Urothelium cell line (cell line): ENCODE results near the gene MEF2C.

Experiments
- DNase-seq: peaks from one replicate; pipeline ENCODE4 v3.0.0; 2011; ENCODE audit warnings: low spot score, mixed read lengths
- FAIRE-seq: peaks from 2 replicates; lab custom pipeline; 2011; peaks lifted over from hg19 to GRCh38; lab: Jason Lieb, UNC

Gene MEF2C

DNA sequence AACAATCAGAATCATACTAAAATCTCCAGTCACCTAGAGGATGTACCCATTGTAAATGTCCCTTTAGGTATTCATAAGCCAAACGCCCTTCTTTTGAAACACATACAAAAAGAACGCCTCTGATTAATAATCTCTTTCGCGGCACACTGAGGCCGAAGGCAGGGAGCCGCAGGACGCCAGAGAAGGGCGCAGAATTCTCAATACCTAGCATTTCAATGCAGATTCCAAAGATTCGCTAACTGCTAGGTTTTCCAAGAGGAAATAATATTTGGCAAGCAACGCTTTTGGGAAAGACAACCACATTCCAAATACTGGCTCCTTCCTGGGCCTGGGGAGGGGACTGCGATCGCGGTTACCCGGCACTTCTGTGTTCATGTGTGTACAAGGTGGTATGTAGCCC is 203.3 kb downstream of the MEF2C start:
- no peak for DNase-seq
- no peak for FAIRE-seq

DNA sequence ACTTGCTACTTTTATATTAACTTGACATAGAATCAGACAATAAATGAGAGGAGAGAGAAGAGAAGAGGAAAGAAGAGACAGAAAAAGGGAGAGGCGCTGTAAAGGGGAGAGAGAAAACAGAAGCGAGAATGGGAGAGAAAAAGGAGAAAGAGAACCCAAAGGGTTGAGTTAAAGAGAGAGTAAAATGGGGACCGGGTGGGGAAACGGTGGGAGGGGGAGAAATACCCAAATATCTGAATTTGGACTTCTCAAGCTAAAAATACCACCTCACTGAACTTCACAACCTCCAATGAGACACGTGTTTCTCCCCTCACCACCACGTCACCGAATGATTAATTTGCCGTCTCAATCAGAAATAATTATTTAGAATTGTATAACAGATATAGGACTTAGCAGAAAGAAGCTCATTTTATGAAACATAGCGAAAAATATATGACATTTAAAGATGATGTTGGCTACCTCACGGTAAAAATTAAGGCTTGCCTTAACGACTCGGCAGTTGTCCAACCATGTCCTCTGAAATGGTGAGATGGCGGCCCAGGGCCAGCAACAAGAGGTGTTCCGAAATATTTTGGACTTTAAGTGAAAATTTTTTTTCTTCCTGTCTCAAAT is 204.1 kb downstream of the MEF2C start:
- no peak for FAIRE-seq
- DNase-seq, result no peak

DNA sequence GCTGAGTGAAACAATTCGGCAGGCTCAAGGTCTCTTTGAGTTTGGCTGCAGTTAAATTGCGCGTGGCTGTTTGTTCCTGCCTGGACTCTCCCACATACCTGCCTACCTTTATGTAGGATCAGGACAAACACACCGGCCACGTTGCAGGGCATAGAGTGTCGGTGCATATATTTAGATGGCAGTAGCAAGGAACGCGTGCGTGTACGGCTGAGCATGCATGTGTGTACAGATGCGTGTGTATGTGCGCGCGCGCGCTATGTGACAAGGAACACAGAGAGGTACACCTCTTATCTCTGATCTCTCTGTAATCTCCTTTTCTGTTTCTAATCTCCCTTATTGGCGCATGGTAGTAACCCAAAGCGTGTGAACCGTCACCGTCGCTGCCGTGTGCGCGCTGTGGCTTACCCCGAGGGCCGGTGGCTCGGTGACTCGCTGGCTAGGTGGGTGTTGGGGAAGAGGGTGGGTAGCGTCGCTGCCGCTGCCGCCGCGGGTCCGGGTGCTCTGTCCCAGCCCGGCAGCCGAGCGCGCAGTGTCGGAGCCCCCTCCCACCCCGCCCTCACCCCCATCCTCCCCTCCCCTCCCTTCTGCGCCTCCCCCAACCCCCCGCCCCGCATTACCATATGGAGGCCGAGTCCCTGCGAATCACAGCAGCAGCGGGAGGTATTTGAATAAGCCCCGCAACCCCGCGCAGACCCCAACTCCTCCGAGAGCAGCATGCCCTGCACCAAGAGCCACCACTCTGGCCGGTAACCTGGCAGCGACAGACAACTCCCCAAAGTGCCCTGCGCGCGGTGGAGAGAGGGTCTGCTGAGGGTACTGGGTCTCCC is 204.8 kb downstream of the MEF2C start:
- DNase-seq (no peak), FAIRE-seq (no peak)

DNA sequence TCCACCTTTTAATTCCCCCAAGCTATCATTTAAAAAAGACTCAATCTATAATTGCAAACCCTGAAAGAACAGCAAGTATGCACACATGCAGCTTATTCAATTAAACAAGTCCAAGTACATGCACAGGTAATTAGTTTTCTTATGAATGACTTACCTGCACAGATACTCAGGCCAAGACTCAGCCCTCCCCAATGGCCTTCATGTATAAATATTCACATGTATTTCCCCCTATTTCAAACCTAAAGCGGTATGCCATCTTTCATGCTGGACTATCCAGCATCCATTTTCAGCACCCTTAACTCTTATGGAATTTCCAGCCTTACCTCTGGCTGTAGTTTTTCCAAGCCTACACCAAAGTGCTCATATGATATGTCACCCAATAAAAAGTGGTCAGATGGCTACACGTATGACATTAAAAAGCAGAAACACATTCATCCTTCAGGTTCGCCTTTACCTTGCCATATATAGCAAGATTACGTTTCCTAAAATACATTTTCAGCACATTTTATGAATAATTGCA is 205.5 kb downstream of the MEF2C start:
- no peak for DNase-seq
- no peak for FAIRE-seq

DNA sequence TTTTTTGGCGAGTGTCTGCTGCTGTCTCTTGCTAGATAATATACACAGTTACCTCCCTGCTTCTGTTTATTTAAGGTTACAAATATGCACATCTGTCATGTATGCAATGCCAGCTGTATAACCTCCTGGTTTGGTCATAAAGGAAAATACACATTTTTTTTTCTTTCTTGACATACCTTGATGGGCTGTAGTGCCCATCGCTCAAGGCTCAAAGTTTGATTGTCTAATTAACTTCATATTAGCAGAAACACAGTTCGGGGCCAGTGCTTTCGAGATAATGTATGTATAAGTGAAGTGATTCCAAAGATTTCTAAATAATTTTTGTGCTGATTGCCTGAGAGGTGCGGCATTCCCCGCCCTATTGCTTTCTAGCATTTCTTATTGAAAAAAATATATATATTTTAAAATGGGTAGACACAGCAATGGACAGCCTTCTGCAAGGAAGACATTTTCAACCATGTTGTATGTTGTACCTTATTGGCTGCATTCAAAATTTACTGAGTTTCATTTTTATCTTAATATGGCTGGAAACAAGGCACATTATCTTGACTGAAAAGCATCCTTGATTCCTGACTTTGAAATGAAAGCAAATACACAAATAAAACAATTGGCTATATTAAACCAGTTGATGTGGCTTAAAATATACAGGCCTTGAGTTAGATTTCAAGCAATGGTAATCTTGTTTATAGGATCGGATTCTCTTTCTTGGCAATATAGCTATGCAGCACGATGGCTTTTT is 206.2 kb downstream of the MEF2C start:
- DNase-seq (no peak), FAIRE-seq (no peak)

DNA sequence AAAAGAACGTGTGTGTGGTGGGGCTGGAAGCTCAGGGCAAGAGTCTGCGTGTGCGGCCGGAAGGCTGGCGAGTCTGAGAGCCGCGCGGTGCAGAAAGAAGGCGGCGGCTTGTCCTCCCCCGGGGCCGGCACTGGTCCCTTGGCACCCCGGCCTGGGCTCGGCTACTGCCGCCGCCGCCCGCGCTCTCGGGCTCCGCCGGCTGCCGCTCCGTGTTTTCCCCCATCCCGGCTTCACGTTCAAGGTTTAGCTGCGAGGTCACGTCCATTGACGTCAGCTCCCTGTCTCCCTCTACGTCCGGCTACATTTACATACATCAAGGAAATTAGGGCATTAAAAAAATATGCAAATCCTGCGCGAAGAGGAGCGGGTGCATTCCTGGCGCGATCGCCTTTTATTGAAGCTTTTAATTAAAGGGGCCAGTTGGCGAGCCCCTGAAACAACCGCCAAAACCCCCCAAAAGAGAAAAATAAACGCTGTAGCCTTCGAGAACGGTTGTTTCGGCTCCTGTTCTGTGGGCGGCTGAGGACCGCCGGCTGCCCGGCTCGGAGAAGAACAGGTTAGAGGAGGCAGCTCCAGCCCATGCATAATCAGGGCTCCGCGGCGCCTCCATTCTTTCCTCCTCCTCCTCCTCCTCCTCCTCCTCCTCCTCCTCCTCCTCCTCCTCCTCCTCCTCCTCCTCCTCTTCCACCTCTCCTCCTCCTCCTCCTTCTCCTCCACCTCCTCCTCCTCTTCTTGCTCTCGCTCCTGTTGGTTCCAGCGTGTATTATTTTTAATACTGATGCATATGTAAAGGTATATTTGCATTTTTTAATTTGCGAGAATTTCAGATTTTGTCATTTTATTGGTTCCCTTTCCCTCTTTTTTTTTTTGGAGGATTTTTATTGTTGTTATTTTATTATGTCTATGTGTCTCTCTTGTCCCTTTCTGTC is 207.0 kb downstream of the MEF2C start:
- FAIRE-seq (no peak), DNase-seq (peak; percentile 29)

DNA sequence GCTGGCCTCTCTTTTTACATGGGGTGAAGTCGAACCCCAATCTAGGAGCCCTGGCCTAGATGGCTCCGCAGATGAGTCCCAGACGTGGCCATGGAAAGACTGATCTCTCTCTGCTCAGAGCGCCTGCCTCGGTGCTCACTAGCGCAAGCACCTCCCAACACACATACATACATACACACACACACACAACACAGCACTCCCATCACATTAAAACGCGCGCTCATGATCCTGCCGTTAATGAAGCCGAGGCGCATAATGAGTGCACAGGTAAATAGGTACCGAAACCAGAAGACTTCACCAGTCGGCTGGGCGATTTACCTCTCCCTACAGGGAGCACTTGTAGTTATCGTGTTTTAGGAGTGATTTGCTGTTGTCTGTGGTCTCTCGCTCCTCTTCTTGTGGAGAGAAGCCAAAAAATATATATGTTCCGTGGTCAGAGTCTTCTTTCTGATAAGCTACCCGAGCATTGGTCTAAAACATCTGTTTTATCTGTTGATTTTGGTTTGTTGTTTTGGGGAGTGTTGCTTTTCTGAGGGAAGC is 207.7 kb downstream of the MEF2C start:
- FAIRE-seq, result no peak
- no peak for DNase-seq

DNA sequence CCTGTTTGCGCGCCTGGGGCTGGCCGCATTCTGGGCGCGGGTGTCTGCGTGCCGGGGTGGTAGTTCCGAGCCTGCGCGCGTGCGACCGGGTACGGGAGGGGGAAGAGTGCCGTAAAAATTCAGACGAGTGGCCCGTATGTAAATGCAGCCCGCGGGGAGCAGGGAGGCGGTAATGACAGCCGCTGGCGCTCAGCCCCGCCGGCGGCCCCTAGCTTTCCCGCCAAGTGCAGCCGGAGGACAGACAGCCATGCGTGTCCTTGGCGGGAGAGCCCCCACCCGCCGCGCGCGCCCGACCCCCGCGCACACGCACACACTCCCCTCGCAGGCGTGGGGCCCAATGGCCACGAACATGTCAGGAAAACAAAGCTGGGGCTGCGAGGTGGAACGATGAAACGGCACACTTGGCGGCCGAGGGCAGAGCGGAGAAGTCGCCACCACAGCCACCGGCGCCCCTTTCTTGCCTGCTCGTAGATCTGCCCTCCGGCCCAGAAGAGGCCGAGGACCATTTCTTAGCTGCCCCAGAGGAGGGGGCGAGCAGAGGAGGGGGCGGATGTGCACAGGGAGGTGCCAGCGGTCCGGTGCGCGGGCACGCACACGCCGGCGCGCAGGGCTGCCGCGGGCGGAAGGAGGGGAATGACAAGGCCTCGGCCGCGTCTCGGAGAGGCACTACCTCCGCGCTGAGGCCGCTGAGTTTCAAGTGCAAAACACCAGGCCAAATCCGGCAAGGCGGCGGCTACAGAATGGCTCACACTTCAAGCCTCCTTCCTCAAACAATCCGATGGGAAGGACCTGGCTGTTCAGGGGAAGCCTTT is 208.4 kb downstream of the MEF2C start:
- peak; percentile 46 for DNase-seq

DNA sequence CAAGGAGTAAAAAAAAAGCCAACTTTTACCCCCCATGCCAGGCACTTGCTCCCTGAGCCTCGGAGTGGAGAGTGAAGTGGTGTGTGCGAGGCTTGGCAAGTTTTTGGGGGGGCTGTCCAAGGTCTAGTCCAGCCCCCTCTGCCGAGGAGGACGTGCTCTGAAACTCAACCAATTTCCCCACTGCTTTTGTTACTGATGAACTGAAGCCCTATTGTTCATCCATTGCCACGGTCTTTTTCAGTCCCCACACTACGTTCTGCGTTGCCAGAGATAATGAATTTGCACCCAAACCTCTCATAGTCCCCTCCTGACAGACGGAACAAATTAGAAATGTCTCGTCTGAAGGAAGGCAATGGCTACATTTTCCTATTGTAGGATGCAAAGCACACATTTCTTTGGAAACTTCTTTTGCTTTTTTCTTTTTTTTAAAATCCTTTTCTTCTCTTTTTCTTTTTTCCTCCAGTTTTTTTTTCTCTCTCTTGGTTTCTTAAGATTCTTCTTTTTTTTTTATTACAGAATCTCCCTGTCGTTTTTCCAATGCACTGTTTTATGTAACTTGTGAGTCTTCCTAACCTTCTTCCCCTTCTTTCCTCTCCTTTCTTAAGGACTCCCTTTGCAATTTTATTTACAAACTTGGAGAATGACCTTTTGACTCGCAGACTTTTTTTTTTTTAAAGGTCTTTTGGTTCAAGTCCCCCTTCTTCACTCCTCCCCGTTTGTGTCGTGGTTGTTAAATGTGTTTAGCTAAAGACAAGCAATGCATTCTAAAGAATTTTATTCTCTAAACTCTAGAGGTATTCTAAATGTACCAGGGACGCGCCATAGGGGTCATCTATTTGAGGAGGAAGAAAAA is 209.5 kb downstream of the MEF2C start:
- DNase-seq, result no peak
- no peak for FAIRE-seq

More for the DNA sequence above, 208.4 kb downstream of the MEF2C start:
- no peak for FAIRE-seq

DNA sequence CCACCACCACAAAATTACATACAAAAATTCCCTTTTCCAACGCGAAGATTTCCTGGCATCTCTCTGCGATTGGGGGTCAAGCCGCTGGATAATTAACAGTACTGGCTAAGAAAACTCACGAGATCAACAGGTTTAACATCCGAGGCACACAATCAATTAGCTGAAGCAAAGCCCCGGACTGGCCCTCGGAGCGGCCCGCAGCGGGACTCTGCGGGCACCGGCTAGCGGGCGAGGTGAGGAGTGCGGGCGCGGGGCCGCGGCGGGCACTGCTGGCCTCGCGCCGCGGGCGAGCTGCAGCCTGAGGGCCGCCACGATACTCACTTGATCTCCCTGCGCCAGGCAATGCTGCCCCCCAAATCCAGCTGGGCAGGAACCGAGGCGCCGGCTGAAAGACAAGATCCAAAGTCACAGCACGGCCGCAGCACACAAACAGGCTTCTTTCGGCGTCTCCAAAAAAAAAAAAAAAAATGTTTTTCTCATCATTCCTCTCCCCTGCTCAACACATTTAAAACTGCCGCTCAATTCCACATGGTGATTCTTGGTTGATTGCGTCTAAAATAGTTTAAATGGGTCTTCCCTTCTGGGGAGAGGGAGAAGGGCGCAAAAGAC is 210.2 kb downstream of the MEF2C start:
- DNase-seq (no peak), FAIRE-seq (no peak)

DNA sequence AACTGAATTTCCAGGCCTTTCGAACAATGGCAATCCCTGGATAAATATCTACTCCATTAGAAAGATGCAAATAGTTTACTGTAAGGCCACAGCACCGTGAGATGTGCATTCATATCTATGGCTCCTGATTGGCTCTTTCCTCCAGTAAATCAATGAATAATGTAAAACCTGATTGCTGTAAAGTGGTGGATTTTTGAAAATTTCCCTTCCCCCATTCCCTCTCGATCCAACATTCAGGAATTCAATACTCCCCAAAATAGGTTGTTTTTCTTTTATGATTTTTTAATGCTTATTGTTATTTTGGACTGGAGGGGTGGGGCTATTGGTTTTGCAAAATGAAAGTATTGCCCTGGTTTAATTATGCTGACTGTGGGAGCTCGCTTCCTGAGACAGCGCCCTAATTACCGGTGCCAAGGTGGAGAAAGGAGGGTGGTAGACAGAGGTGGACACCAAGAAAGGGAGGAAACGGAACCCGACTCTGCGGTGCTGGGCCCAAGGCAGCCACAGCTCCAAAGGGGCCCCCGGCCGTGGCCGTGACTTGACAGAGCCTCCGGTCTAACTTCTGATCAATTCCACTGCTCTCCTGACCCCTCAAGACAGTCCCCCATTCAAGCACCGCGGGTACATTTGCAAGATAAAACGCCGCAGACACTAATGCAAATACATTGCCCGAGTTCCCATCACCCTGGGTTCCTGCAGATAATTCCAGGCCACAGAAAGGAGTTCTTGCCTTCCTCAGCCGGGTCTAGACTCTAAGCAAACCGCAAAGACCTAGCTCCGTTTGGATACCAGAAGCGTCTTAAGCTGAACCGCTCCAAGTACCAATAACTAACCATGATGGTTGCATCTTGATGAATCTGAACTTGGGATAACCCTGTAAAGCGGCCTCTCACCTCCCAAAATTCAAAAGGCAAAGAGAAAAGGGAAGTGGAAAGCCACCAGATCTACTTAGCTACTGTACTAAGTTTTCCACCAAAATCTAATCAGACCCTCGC is 211.2 kb downstream of the MEF2C start:
- DNase-seq (no peak), FAIRE-seq (no peak)

DNA sequence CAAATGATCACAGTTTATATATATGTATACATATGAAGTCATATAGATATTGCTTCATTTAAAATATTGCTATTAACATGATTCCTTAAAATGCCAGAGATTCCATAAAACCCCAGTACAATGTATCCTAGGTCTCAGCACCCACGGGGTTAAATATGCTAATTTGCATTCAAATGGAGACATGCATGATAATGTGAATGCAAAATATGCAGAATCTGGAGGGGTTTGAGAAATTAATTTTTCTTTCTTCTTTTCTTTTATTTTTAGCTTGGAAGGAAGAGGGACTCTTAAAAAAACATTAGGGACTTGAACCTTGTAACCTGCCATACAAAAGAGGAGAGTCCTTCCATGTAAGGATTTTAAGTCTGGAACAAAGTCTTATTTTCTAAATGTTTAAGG is 211.9 kb downstream of the MEF2C start:
- no peak for FAIRE-seq
- DNase-seq, result no peak

DNA sequence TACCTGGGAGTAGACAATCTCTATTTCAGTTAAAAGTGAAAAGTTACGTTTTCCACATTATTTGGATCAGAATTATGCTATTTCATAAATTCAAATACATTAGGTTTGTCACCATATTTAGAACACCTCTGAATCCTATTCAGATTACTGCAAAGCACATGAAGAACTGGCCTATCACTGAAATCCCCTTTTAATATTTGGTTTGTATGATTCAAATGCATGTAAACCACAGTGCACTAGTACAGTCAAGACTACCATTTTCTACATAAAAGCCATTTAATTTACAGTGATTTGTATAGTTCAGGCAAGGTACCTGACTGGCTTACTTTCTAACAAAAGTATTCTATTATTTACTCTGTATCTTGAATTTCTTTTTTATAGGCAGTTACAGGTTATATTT is 212.5 kb downstream of the MEF2C start:
- FAIRE-seq (no peak), DNase-seq (no peak)

DNA sequence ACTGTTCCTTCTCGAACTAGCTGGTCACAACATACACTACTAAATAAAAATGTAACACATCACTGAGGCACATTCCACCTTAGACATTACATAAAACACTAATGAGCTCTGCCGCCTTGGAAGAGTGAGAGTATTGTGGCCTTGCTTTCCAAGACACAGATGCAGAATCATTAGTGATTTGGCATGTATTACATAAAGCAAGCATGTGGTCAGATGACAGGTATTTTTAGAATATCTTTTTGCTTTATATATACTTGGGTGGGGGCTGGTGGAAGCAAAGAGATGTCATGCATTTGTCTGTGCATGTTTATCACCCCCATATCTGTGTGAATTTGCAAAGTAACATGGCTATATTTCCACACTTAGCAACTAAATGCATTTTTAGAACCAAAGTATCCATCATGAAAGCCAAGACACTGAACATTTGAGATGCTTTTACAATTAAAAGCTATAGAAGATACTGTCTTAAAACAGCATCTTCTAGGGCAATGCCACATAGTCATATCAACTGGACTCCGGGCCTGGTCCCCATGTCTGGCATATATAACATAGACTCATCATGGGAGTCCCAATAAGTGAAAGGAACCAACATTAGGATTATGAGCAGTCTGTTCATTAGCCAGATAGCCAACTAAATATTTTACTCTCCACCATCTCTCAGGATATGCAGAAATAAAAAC is 213.5 kb downstream of the MEF2C start:
- FAIRE-seq, result no peak
- no peak for DNase-seq

DNA sequence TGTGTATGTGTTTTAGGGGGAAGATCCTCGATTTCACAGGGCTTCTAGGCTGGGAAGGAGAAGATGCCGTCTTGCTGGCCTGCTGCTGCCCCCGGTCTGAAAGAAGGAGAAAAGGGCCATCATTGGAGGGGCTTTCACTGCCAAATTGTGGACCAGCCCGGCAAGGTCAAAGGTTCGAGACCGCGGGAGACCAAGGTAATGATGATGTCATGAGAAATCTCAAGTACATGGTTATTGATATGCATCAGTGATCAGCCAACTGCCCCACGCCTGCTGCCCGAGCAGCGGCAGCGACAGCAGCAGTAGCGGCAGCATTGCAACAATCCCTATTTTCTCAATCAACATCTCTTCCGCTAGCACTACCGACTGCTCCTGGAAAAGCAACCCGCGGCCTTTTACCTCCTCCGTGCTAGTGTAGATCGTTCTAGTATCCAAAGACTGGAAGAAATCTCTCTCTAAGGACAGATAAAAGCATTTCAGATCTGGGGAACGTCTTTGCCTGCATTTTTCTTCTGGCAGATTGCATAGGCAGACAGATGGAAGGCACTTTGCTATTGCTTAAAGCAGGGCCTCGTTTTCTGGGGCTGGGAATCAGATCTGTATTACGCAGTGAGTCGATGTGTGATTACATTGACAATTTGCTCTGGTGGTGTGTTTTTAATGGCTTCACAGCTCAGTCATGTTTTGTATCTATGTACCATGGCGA is 215.3 kb downstream of the MEF2C start:
- DNase-seq (no peak), FAIRE-seq (no peak)
